ENCODE data around the gene VPS54.

GRCh38 chr2:63866009-63866709, 153.1 kb downstream of the VPS54 start:
- TF ChIP-seq CTCF (IDR thresholded peaks at IDR 0.05 in 2 of 3, conservative IDR thresholded peaks at IDR 0.05 in 1 of 3; ENCODE audit: insufficient read depth in 2 of 3, low read depth in 1 of 3, low read length in 3 of 3) (no peak), MXI1 (IDR thresholded peaks at IDR 0.05; ENCODE audit: low read depth, low read length) (no peak), ZNF589 (CRISPR knock-in tag; IDR thresholded peaks at IDR 0.05; ENCODE audit: low read depth) (no peak), RUNX1 (IDR thresholded peaks at IDR 0.05; ENCODE audit: low read depth) (no peak), ZNF121 (CRISPR knock-in tag; conservative IDR thresholded peaks at IDR 0.05) (no peak), SP2 (IDR thresholded peaks at IDR 0.05; ENCODE audit: extremely low read depth, low read depth, low read length, poor library complexity, severe bottlenecking) (no peak), CREB1 (IDR thresholded peaks at IDR 0.05) (no peak), CREB1 (CRISPR knock-in tag; IDR thresholded peaks at IDR 0.05) (no peak), HCFC1 (IDR thresholded peaks at IDR 0.05; ENCODE audit: low read depth, low read length) (no peak), GATA2 (CRISPR knock-in tag; IDR thresholded peaks at IDR 0.05) (no peak), BHLHE40 (IDR thresholded peaks at IDR 0.05; ENCODE audit: low read length) (no peak), PATZ1 (CRISPR knock-in tag; IDR thresholded peaks at IDR 0.05; ENCODE audit: borderline replicate concordance) (no peak)

All from K562 (cell line).